Endothelial cell of umbilical vein (primary cell): ENCODE results near the gene CHI3L1. TPM values are rescaled to one million over a fixed set of nuclear protein-coding genes. Genes with fewer than 3 reads are reported as not detected.

Experiments
- BruUV-seq: library from RNA; stranded (reverse); fragments of 400-500 nt; replicated peaks from 2 replicates; lab custom pipeline; 2021; lab: Mats Ljungman, UMichigan
- CTCF ChIA-PET: fragments of 300-600, 350-600 bp; sonication (Branson Sonifier 250); formaldehyde crosslinking; loops from one replicate; lab custom pipeline; 2021; ENCODE audit warnings: antibody characterized with exemption, inconsistent platforms; lab: Charles Lee
- POLR2A ChIA-PET: fragments of 300-600, 350-600 bp; sonication (Branson Sonifier 250); formaldehyde crosslinking; loops from one replicate; lab custom pipeline; 2021; ENCODE audit warnings: antibody characterized with exemption, inconsistent platforms; lab: Charles Lee
- DNase-seq: peaks from one replicate; pipeline ENCODE4 v3.0.0-alpha.2; 2011; ENCODE audit warnings: low read depth, low spot score
- FAIRE-seq: peaks from 2 replicates; lab custom pipeline; 2011; peaks lifted over from hg19 to GRCh38; lab: Jason Lieb, UNC
- H2AFZ ChIP-seq: 2 replicates; pipeline ENCODE4 v1.6.0; 2012; ENCODE audit warnings: low read depth, low read length, control low read depth, inconsistent platforms
- H3K27ac ChIP-seq: 2 replicates; pipeline ENCODE4 v1.5.1; 2011; ENCODE audit warnings: low read depth, mild to moderate bottlenecking, control low read depth, low read length, moderate library complexity; ENCODE audit not compliant: insufficient read depth
- H3K27me3 ChIP-seq, 2 experiments: 2 replicates each; pipeline versions ENCODE4 v1.6.0 to v1.6.1; 2011; ENCODE audit warnings: low read length in 2 of 2, mixed read lengths in 1 of 2; ENCODE audit not compliant: control insufficient read depth in 2 of 2, insufficient read depth in 2 of 2
- H3K36me3 ChIP-seq, 2 experiments: 2 replicates in 1 of 2; 3 replicates in 1 of 2; pipeline ENCODE4 v1.5.1; 2011; ENCODE audit warnings: low read length in 2 of 2, mild to moderate bottlenecking in 1 of 2, moderate library complexity in 1 of 2; ENCODE audit not compliant: control insufficient read depth in 2 of 2, insufficient read depth in 2 of 2; ENCODE audit errors: extremely low read depth in 1 of 2
- H3K4me1 ChIP-seq: 3 replicates; pipeline ENCODE4 v1.5.1; 2011; ENCODE audit warnings: mild to moderate bottlenecking, low read length; ENCODE audit not compliant: control insufficient read depth, insufficient read depth; ENCODE audit errors: extremely low read depth
- H3K4me2 ChIP-seq: 2 replicates; pipeline ENCODE4 v1.6.1; 2011; ENCODE audit warnings: low read length, control low read depth, mixed read lengths; ENCODE audit not compliant: insufficient read depth
- H3K4me3 ChIP-seq, 3 experiments: fragments of 200-600 bp in 1 of 3; sonication (generic), shearing (Covaris generic) in 1 of 3; replicated peaks in 1 of 3; 2 replicates each; pipeline ENCODE4 v1.5.1; 2011 to 2016; ENCODE audit warnings: control low read depth in 3 of 3, low read length in 3 of 3, mild to moderate bottlenecking in 2 of 3, inconsistent platforms in 1 of 3, low read depth in 1 of 3, moderate library complexity in 1 of 3; ENCODE audit not compliant: insufficient read depth in 1 of 3
- H3K79me2 ChIP-seq: 2 replicates; pipeline ENCODE4 v1.6.0; 2012; ENCODE audit warnings: low read length, inconsistent platforms; ENCODE audit not compliant: control insufficient read depth, insufficient read depth
- H3K9ac ChIP-seq: replicated peaks from 2 replicates; pipeline ENCODE3; 2011; ENCODE audit warnings: low read length, control low read depth; ENCODE audit not compliant: insufficient read depth; ENCODE audit errors: extremely low read depth
- H3K9me1 ChIP-seq: replicated peaks from 3 replicates; pipeline ENCODE4 v1.6.0; 2011; ENCODE audit warnings: mild to moderate bottlenecking, low read length; ENCODE audit not compliant: control insufficient read depth, insufficient read depth; ENCODE audit errors: extremely low read depth
- H3K9me3 ChIP-seq: replicated peaks from 2 replicates; pipeline ENCODE4 v1.5.1; 2012; ENCODE audit warnings: low read length, inconsistent platforms; ENCODE audit not compliant: control insufficient read depth, insufficient read depth
- H4K20me1 ChIP-seq: replicated peaks from 2 replicates; pipeline ENCODE3; 2011; ENCODE audit warnings: mild to moderate bottlenecking, low read length; ENCODE audit not compliant: control insufficient read depth, insufficient read depth; ENCODE audit errors: extremely low read depth
- CTCF ChIP-seq, 2 donors: IDR thresholded peaks; 1 replicate in 1 of 2; 2 replicates in 1 of 2; pipeline ENCODE4 v1.5.1; 2011; ENCODE audit warnings: low read length in 2 of 2, mild to moderate bottlenecking in 2 of 2, moderate library complexity in 2 of 2, control low read depth in 1 of 2, inconsistent platforms in 1 of 2, low read depth in 1 of 2; ENCODE audit not compliant: insufficient read depth in 1 of 2; ENCODE audit errors: extremely low read depth in 1 of 2
- EZH2 ChIP-seq: IDR thresholded peaks from 2 replicates; pipeline ENCODE4 v1.6.1; 2012; ENCODE audit warnings: borderline replicate concordance, low read depth, mild to moderate bottlenecking, moderate library complexity, low read length, inconsistent platforms; ENCODE audit not compliant: severe bottlenecking
- FOS ChIP-seq: IDR thresholded peaks from 2 replicates; pipeline ENCODE4 v1.6.1; 2011; ENCODE audit warnings: mild to moderate bottlenecking, low read length, moderate library complexity, borderline replicate concordance; ENCODE audit not compliant: insufficient read depth
- GATA2 ChIP-seq: IDR thresholded peaks from 2 replicates; pipeline ENCODE4 v1.7.0; 2011; ENCODE audit warnings: low read depth, mild to moderate bottlenecking, moderate library complexity, mixed read lengths, low read length; ENCODE audit not compliant: insufficient read length, insufficient read depth
- JUN ChIP-seq: IDR thresholded peaks from 2 replicates; pipeline ENCODE4 v1.6.1; 2011; ENCODE audit warnings: borderline replicate concordance, low read depth; ENCODE audit not compliant: insufficient read length, insufficient read depth
- MAX ChIP-seq: IDR thresholded peaks from 2 replicates; pipeline ENCODE4 v1.6.1; 2011; ENCODE audit not compliant: insufficient read depth, insufficient read length
- POLR2A ChIP-seq: IDR thresholded peaks from 2 replicates; pipeline ENCODE4 v1.6.1; 2012; ENCODE audit warnings: low read depth, mild to moderate bottlenecking, control low read depth, low read length
- POLR2AphosphoS5 ChIP-seq: IDR thresholded peaks from 2 replicates; pipeline ENCODE4 v1.6.1; 2012; ENCODE audit warnings: low read depth, mild to moderate bottlenecking, control low read depth, low read length, moderate library complexity; ENCODE audit not compliant: insufficient read depth
- dilution Hi-C: fragments of 300-500 bp; cut with MboI; formaldehyde crosslinking; loops from one replicate; pipeline ENCODE4 v1.15.0; 2019; ENCODE audit warnings: low sequenced_read_pairs; ENCODE audit not compliant: extremely low pct_ligation_motif_present
- intact Hi-C: fragments of 100-400 bp; cut with micrococcal nuclease; formaldehyde crosslinking; loops from one replicate; pipeline ENCODE4 v1.10.0; 2022
- polyA plus RNA-seq, 4 experiments: library from polyadenylated mRNA; depleted of rRNA in 3 of 4; stranded (reverse) in 3 of 4; unstranded in 1 of 4; fragments of >200 nt; gene quantifications; 2 replicates each; pipeline versions ENCODE4 v1.2.1 to v1.2.3, GENCODE V29; 2011 to 2012; ENCODE audit warnings: missing spikeins in 1 of 4
- total RNA-seq: library from RNA; stranded (reverse); gene quantifications from 2 replicates; pipeline ENCODE4 v1.2.3, GENCODE V29; 2021

CHI3L1 gene
- total and polyA plus RNA-seq, 2 donors (not counting 3 experiments of a cell fraction or from before 2014, with no cell fraction given): not detected

- no peaks in the 10 kb centered on the region for H3K36me3 ChIP-seq
- no peaks in the 10 kb centered on the region for H3K9me3 ChIP-seq
- intact Hi-C loops (no loop called here), dilution Hi-C loops (no loop called here)
- H3K4me3 ChIP-seq: no peak overlapping the region
- H3K9me1 ChIP-seq: no peaks in the 10 kb centered on the region
- peak; percentile 10 for DNase-seq
- H3K4me2 ChIP-seq: peak overlapping the region; percentile 67
- ChIA-PET POLR2A (no interaction called here), CTCF (interaction anchor here (0.8 to 4.8 kb wide), 8 partner anchors 8 to 115 kb away, joined by 3 to 34 read pairs (median 6); partner anchors contain the start of gene ADORA1)
- H2AFZ ChIP-seq: peak overlapping the region; percentile 39
- no peaks in the 10 kb centered on the region for H4K20me1 ChIP-seq
- peak; percentile 64 for FAIRE-seq
- H3K27ac ChIP-seq: peak overlapping the region; percentile 62
- BruUV-seq: no TSS peak
- peaks cover 28% of the 10 kb centered on the region for H3K4me1 ChIP-seq
- TF ChIP-seq JUN: no peak
- no peak overlapping the region for H3K9ac ChIP-seq
- peaks cover 6 to 14% of the 10 kb centered on the region in 2 experiments for H3K27me3 ChIP-seq
- H3K79me2 ChIP-seq: no peaks in the 10 kb centered on the region
Observed at GRCh38 chr1:203153989-203154821, 32.3 kb downstream of the CHI3L1 start.

GRCh38 chr1:203153051-203153988 lies 33.2 kb downstream of the CHI3L1 start:
- TF ChIP-seq POLR2A: no peak
- TF ChIP-seq CTCF (IDR thresholded peaks at IDR 0.05; ENCODE audit: extremely low read depth in 1 of 2, insufficient read depth in 1 of 2, low read depth in 1 of 2, low read length in 2 of 2): no peak
- TF ChIP-seq EZH2: no peak
- no peak for TF ChIP-seq MAX
- TF ChIP-seq GATA2: peak; percentile 91
- TF ChIP-seq FOS: no peak
- no peak for TF ChIP-seq POLR2AphosphoS5
- no peak for TF ChIP-seq JUN
- no TSS peak for BruUV-seq
- H3K4me1 ChIP-seq: peaks cover 28% of the 10 kb centered on the region
- no peaks in the 10 kb centered on the region for H4K20me1 ChIP-seq
- intact Hi-C loops (no loop called here), dilution Hi-C loops (no loop called here)
- no peaks in the 10 kb centered on the region for H3K36me3 ChIP-seq
- ChIA-PET CTCF (interaction anchor here (0.8 to 4.8 kb wide), 10 partner anchors 9 to 116 kb away, joined by 3 to 34 read pairs (median 6); no protein-coding TSS in a partner anchor), POLR2A (no interaction called here)
- H3K4me3 ChIP-seq: no peak overlapping the region
- peaks cover 1 to 9% of the 10 kb centered on the region in 2 experiments for H3K27me3 ChIP-seq
- FAIRE-seq (peak; percentile 56), DNase-seq (peak; percentile 36)
- no peaks in the 10 kb centered on the region for H3K79me2 ChIP-seq
- no peaks in the 10 kb centered on the region for H3K9me1 ChIP-seq
- H3K9me3 ChIP-seq: no peaks in the 10 kb centered on the region
- H2AFZ ChIP-seq: peak overlapping the region; percentile 37
- H3K4me2 ChIP-seq: peak overlapping the region; percentile 67
- no peak overlapping the region for H3K9ac ChIP-seq
- H3K27ac ChIP-seq: peak overlapping the region; percentile 62
